ENCODE results near the gene CRB1.
A peak's percentile ranks its signal among the peaks of the same experiment; 100 is the strongest.

Gene CRB1

DNA sequence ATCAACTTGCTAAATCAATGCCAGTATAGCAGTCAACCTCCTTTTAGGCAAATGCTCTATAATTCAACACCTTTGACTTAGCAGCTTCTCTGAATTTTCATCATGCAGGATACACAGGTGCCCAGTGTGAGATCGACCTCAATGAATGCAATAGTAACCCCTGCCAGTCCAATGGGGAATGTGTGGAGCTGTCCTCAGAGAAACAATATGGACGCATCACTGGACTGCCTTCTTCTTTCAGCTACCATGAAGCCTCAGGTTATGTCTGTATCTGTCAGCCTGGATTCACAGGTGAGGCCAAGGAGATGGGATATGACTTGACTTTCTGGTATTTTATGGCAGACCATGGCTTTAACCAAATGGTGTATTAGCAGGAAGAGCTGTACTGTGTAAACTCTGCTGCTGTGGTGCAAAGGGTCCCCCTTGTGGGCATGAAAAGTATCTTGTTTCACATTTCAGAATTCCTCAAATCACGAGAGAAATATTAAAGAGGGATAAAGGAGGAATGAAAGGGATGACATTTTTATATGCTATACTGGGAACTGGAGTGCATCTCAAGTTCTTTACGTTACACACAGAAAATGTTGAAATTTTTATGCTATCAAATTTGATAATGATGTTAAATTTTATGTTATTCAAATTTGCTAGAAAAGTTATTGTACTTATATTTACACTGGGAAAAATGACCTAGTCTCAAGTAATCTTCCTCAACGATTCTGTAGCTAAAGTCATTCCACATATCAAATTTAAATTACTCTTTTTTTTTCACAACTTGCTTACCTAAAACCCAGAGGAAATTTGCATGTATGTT is 88.9 kb downstream of the CRB1 start:
- DNase-seq (ENCODE audit: low spot score) = peak; percentile 24
- Histone ChIP-seq H2BK15ac (ENCODE audit: low read length) (no peak overlapping the region), H3K4ac (ENCODE audit: low read length) (no peak overlapping the region)

DNA sequence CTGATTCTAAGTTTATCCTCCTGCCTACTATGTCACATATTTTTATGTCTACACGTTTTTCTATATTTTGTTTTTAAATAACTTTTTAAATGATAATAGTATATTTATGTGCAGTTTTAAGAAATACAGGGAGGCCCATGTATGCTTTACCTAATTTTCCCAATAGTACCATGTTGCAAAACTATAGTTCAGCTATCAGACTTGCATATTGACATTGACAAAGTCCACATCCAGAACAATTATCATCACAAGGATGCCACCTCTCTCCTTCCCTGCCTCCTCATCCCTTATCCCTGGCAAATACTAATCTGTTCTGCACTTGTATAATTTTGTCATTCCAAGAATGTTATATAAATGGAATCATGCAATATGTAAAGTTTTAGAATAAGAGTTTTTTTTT is 90.9 kb downstream of the CRB1 start:
- H3K14ac ChIP-seq (ENCODE audit: low read length) = no peak overlapping the region
- no peak overlapping the region for H4K8ac ChIP-seq (ENCODE audit: low read depth, low read length)
- no peak overlapping the region for H3K4ac ChIP-seq (ENCODE audit: low read length)
- no CpG with 5 or more reads among the region's 1 CpG for WGBS, 2 donors (ENCODE audit: extremely low coverage in 2 of 2, insufficient read length in 2 of 2, insufficient replicate concordance in 1 of 2)
- H2AFZ ChIP-seq (ENCODE audit: low read length) = no peak overlapping the region
- peaks cover 0 to 1% of the 10 kb centered on the region in 2 donors for H3K4me1 ChIP-seq (ENCODE audit: control insufficient read depth in 2 of 2, insufficient read depth in 1 of 2, low read depth in 1 of 2, low read length in 2 of 2)
- no peak overlapping the region for H2BK12ac ChIP-seq (ENCODE audit: low read length)
- no peak overlapping the region for H3K4me2 ChIP-seq (ENCODE audit: insufficient read depth, low read length, poor library complexity, severe bottlenecking)
- no peak overlapping the region for H3K18ac ChIP-seq (ENCODE audit: low read length)
- H3K9ac ChIP-seq (ENCODE audit: low read depth, low read length, poor library complexity) = no peak overlapping the region
- H3K27ac ChIP-seq (replicated peaks; ENCODE audit: low read length) = no peak overlapping the region
- H2BK120ac ChIP-seq (ENCODE audit: low read depth, low read length) = no peak overlapping the region
- no peak overlapping the region for H3K4me3 ChIP-seq (ENCODE audit: low read length in 2 of 2)
- no peak overlapping the region for H2AK5ac ChIP-seq (ENCODE audit: low read depth, low read length)
- H4K91ac ChIP-seq (ENCODE audit: low read depth, low read length, poor library complexity) = no peak overlapping the region
- H3K79me1 ChIP-seq (ENCODE audit: low read depth, low read length) = no peaks in the 10 kb centered on the region
- H3K9me3 ChIP-seq (replicated peaks in 1 of 2; ENCODE audit: control insufficient read depth in 2 of 2, insufficient read depth in 1 of 2, low read depth in 1 of 2, low read length in 2 of 2) = no peaks in the 10 kb centered on the region
- H3K36me3 ChIP-seq (replicated peaks in 1 of 2; ENCODE audit: control insufficient read depth in 2 of 2, insufficient read depth in 2 of 2, low read length in 2 of 2) = no peaks in the 10 kb centered on the region
- no peak overlapping the region for H2BK15ac ChIP-seq (ENCODE audit: low read length)
- no peak overlapping the region for H3K23ac ChIP-seq (ENCODE audit: low read depth, low read length, poor library complexity)
- H3K27me3 ChIP-seq (ENCODE audit: control insufficient read depth in 3 of 3, insufficient read depth in 3 of 3, low read depth in 1 of 3, low read length in 3 of 3) = no peaks in the 10 kb centered on the region
- no peak for DNase-seq (ENCODE audit: low spot score)
- H2BK5ac ChIP-seq (ENCODE audit: low read length) = no peak overlapping the region

More for the DNA sequence above, 88.9 kb downstream of the CRB1 start:
- Histone ChIP-seq H2AFZ (ENCODE audit: low read length) (peak overlapping the region; percentile 66), H3K4me2 (ENCODE audit: insufficient read depth, low read length, poor library complexity, severe bottlenecking) (no peak overlapping the region), H3K79me1 (ENCODE audit: low read depth, low read length) (no peaks in the 10 kb centered on the region), H2BK12ac (ENCODE audit: low read length) (no peak overlapping the region), H3K4me1 (ENCODE audit: control insufficient read depth in 2 of 2, insufficient read depth in 1 of 2, low read depth in 1 of 2, low read length in 2 of 2) (peaks cover 0 to 1% of the 10 kb centered on the region in 2 donors), H3K9me3 (replicated peaks in 1 of 2; ENCODE audit: control insufficient read depth in 2 of 2, insufficient read depth in 1 of 2, low read depth in 1 of 2, low read length in 2 of 2) (no peaks in the 10 kb centered on the region), H3K27ac (replicated peaks; ENCODE audit: low read length) (no peak overlapping the region), H3K23ac (ENCODE audit: low read depth, low read length, poor library complexity) (no peak overlapping the region), H4K8ac (ENCODE audit: low read depth, low read length) (no peak overlapping the region), H3K36me3 (replicated peaks in 1 of 2; ENCODE audit: control insufficient read depth in 2 of 2, insufficient read depth in 2 of 2, low read length in 2 of 2) (no peaks in the 10 kb centered on the region), H3K4me3 (ENCODE audit: low read length in 2 of 2) (no peak overlapping the region), H4K91ac (ENCODE audit: low read depth, low read length, poor library complexity) (no peak overlapping the region), H2BK5ac (ENCODE audit: low read length) (no peak overlapping the region), H2AK5ac (ENCODE audit: low read depth, low read length) (no peak overlapping the region), H3K9ac (ENCODE audit: low read depth, low read length, poor library complexity) (no peak overlapping the region), H2BK120ac (ENCODE audit: low read depth, low read length) (no peak overlapping the region), H3K18ac (ENCODE audit: low read length) (no peak overlapping the region), H3K27me3 (ENCODE audit: control insufficient read depth in 3 of 3, insufficient read depth in 3 of 3, low read depth in 1 of 3, low read length in 3 of 3) (no peaks in the 10 kb centered on the region), H3K14ac (ENCODE audit: low read length) (no peak overlapping the region)
- no CpG with 5 or more reads among the region's 5 CpGs for WGBS, 2 donors (ENCODE audit: extremely low coverage in 2 of 2, insufficient read length in 2 of 2, insufficient replicate concordance in 1 of 2)

GRCh38 chr1:197360068-197360467 is 92.0 kb downstream of the CRB1 start:
- no CpG with 5 or more reads among the region's 5 CpGs for WGBS, 2 donors (ENCODE audit: extremely low coverage in 2 of 2, insufficient read length in 2 of 2, insufficient replicate concordance in 1 of 2)
- Histone ChIP-seq H3K4ac (ENCODE audit: low read length) (no peak overlapping the region), H3K36me3 (replicated peaks in 1 of 2; ENCODE audit: control insufficient read depth in 2 of 2, insufficient read depth in 2 of 2, low read length in 2 of 2) (no peaks in the 10 kb centered on the region), H3K4me1 (ENCODE audit: control insufficient read depth in 2 of 2, insufficient read depth in 1 of 2, low read depth in 1 of 2, low read length in 2 of 2) (peaks cover 0 to 1% of the 10 kb centered on the region in 2 donors), H2BK120ac (ENCODE audit: low read depth, low read length) (no peak overlapping the region), H3K27me3 (ENCODE audit: control insufficient read depth in 3 of 3, insufficient read depth in 3 of 3, low read depth in 1 of 3, low read length in 3 of 3) (no peaks in the 10 kb centered on the region), H2BK15ac (ENCODE audit: low read length) (no peak overlapping the region), H3K27ac (replicated peaks; ENCODE audit: low read length) (no peak overlapping the region), H3K4me3 (ENCODE audit: low read length in 2 of 2) (no peak overlapping the region), H2BK5ac (ENCODE audit: low read length) (no peak overlapping the region), H2BK12ac (ENCODE audit: low read length) (no peak overlapping the region), H4K91ac (ENCODE audit: low read depth, low read length, poor library complexity) (no peak overlapping the region), H2AFZ (ENCODE audit: low read length) (peak overlapping the region; percentile 12), H3K18ac (ENCODE audit: low read length) (no peak overlapping the region), H3K23ac (ENCODE audit: low read depth, low read length, poor library complexity) (peak overlapping the region; percentile 68), H4K8ac (ENCODE audit: low read depth, low read length) (no peak overlapping the region), H3K9ac (ENCODE audit: low read depth, low read length, poor library complexity) (no peak overlapping the region), H3K14ac (ENCODE audit: low read length) (no peak overlapping the region), H3K4me2 (ENCODE audit: insufficient read depth, low read length, poor library complexity, severe bottlenecking) (no peak overlapping the region), H3K9me3 (replicated peaks in 1 of 2; ENCODE audit: control insufficient read depth in 2 of 2, insufficient read depth in 1 of 2, low read depth in 1 of 2, low read length in 2 of 2) (no peaks in the 10 kb centered on the region), H3K79me1 (ENCODE audit: low read depth, low read length) (no peaks in the 10 kb centered on the region), H2AK5ac (ENCODE audit: low read depth, low read length) (no peak overlapping the region)
- DNase-seq (ENCODE audit: low spot score) = no peak

- Histone ChIP-seq H2BK5ac (ENCODE audit: low read length) (no peak overlapping the region), H3K4me3 (ENCODE audit: low read length in 2 of 2) (no peak overlapping the region), H3K36me3 (replicated peaks in 1 of 2; ENCODE audit: control insufficient read depth in 2 of 2, insufficient read depth in 2 of 2, low read length in 2 of 2) (no peaks in the 10 kb centered on the region), H3K4me2 (ENCODE audit: insufficient read depth, low read length, poor library complexity, severe bottlenecking) (no peak overlapping the region), H2BK15ac (ENCODE audit: low read length) (no peak overlapping the region), H3K79me1 (ENCODE audit: low read depth, low read length) (no peaks in the 10 kb centered on the region), H3K9ac (ENCODE audit: low read depth, low read length, poor library complexity) (no peak overlapping the region), H3K18ac (ENCODE audit: low read length) (no peak overlapping the region), H3K23ac (ENCODE audit: low read depth, low read length, poor library complexity) (no peak overlapping the region), H3K4ac (ENCODE audit: low read length) (no peak overlapping the region), H2AFZ (ENCODE audit: low read length) (no peak overlapping the region), H2BK120ac (ENCODE audit: low read depth, low read length) (no peak overlapping the region), H2BK12ac (ENCODE audit: low read length) (no peak overlapping the region), H3K9me3 (replicated peaks in 1 of 2; ENCODE audit: control insufficient read depth in 2 of 2, insufficient read depth in 1 of 2, low read depth in 1 of 2, low read length in 2 of 2) (no peaks in the 10 kb centered on the region), H3K27ac (replicated peaks; ENCODE audit: low read length) (no peak overlapping the region), H3K4me1 (ENCODE audit: control insufficient read depth in 2 of 2, insufficient read depth in 1 of 2, low read depth in 1 of 2, low read length in 2 of 2) (peaks cover 0 to 1% of the 10 kb centered on the region in 2 donors), H3K27me3 (ENCODE audit: control insufficient read depth in 3 of 3, insufficient read depth in 3 of 3, low read depth in 1 of 3, low read length in 3 of 3) (no peaks in the 10 kb centered on the region), H3K14ac (ENCODE audit: low read length) (no peak overlapping the region), H2AK5ac (ENCODE audit: low read depth, low read length) (no peak overlapping the region), H4K8ac (ENCODE audit: low read depth, low read length) (no peak overlapping the region), H4K91ac (ENCODE audit: low read depth, low read length, poor library complexity) (no peak overlapping the region)
- no peak for DNase-seq (ENCODE audit: low spot score)
These were observed 94.8 kb downstream of the CRB1 start for GRCh38 chr1:197362871-197363270.
